GM12874 (cell line): Measurements from ENCODE around the gene CARMIL3.

ENCODE experiments used
- CTCF ChIP-seq: IDR thresholded peaks from 2 replicates; pipeline ENCODE4 v1.5.1; 2011; ENCODE audit warnings: low read depth, mild to moderate bottlenecking, control low read depth, low read length, moderate library complexity; ENCODE audit not compliant: insufficient read depth

CARMIL3 gene

GRCh38 chr14:24070285-24071143, 18.7 kb downstream of the CARMIL3 start:
- no peak for TF ChIP-seq CTCF

GRCh38 chr14:24071144-24071697, 19.4 kb downstream of the CARMIL3 start, which contains the start of gene CPNE6:
TSS of gene CPNE6 (plus strand) at chr14:24071562. CDS start at chr14:24072937, 1,375 bp downstream.
- no peak for TF ChIP-seq CTCF

GRCh38 chr14:24071836-24072430, 20.1 kb downstream of the CARMIL3 start:
- TF ChIP-seq CTCF = no peak

- TF ChIP-seq CTCF = no peak
Measured at GRCh38 chr14:24072436-24072835, 20.6 kb downstream of the CARMIL3 start.

GRCh38 chr14:24072881-24073877, 21.4 kb downstream of the CARMIL3 start:
- TF ChIP-seq CTCF = no peak

GRCh38 chr14:24074625-24075484, 23.0 kb downstream of the CARMIL3 start:
- TF ChIP-seq CTCF = no peak
